HG03565 (cell line): ENCODE results near the gene ST6GALNAC6.
A peak's percentile ranks its signal among the peaks of the same experiment; 100 is the strongest.

Experiments
- ATAC-seq: cut with Tn5 transposase; IDR thresholded peaks from one replicate; pipeline ENCODE4 v1.9.1; 2021; ENCODE audit warnings: mild to moderate bottlenecking, moderate library complexity; ENCODE audit not compliant: unreplicated experiment

ST6GALNAC6 gene, protein sequence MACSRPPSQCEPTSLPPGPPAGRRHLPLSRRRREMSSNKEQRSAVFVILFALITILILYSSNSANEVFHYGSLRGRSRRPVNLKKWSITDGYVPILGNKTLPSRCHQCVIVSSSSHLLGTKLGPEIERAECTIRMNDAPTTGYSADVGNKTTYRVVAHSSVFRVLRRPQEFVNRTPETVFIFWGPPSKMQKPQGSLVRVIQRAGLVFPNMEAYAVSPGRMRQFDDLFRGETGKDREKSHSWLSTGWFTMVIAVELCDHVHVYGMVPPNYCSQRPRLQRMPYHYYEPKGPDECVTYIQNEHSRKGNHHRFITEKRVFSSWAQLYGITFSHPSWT

DNA sequence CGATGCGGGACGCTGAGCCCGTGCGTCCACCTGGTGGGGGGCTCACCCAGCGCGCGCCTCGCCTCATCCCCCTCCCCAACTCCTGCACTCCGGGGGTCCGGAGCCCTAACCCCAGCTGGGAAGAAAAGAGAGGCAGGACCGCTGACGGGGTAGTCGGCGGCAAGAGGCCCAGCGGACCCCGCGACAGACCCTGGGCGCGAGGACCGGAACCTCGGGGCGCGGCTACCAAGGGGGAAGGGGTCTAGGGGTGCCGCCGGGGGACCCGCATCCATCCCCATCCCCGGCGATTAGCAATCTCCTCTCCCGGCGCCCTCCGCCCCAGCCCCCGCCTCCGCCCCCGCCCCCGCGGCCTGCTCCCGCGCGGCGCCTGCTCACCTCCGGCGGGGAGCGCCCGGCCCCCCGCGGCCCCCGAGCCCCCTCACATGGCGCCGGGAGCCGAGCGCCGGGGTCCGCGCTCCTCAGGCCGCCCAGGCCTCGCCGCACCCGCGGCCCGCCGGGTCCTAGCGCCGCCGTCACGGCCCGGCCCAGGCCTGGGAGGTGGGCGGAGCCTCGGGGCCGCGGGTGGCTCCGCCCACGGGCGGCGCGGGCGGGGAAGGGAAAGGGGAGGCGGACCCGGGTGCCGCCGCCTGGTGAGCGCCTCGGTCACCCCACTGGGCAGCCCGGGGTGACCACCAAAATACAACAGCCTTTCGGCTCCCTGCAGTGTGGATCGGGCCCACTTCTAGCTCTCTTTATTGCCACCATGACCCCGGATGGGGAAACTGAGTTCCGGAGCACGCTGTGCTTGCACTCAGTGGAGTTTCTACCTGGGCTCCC is at the start of gene ST6GALNAC6:
TSS of gene ST6GALNAC6 (minus strand) at position 476 of the 816 bp plus-strand sequence. CDS start 1,622 bp downstream, outside the sequence.
- no peak for ATAC-seq

DNA sequence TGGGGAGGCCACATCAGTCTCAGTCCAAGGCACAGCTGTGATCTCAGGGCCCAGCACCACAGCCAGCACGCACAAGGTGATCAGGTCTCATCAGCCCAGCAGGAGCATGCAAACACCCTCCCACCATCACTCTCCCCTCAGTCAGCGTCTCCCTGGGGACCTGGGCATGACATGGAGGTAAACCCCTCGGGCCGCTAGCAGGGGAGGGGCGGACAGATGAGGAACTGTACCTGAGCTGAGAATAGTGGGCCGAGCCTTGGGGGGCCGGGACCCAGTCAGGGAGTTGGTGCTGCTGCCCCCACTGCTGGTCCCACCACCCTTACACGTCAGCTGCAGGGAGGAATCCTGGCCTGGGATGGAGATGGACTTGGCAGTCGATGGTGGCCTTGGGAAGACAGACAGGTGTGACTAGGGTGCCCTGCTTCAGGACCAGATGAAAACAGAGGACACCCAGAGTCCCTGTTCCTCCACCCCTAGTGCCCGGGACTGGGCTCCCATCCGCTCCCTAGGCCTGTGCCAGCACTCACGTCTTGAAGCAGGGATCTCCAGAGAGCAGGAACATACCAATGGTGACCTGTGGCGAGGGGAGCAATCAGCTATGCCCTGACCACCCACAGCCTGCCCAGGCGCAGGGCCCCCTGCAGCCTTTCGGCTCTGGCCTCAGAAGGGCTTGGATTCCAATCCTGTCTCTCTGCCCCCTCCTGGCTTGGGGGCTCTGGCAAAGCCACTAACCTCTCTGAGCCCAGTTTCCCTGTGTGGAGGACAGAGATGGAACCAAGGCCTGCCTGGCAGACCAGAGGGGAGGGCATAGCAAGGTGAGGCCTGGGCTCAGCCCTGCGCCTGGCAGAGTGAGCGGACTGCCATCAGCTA is 48.7 kb upstream of the ST6GALNAC6 start:
- ATAC-seq, result no peak

GRCh38 chr9:127946728-127947127 is 47.3 kb upstream of the ST6GALNAC6 start:
- ATAC-seq, result no peak

GRCh38 chr9:127945942-127946341 is 46.5 kb upstream of the ST6GALNAC6 start:
- ATAC-seq, result no peak

DNA sequence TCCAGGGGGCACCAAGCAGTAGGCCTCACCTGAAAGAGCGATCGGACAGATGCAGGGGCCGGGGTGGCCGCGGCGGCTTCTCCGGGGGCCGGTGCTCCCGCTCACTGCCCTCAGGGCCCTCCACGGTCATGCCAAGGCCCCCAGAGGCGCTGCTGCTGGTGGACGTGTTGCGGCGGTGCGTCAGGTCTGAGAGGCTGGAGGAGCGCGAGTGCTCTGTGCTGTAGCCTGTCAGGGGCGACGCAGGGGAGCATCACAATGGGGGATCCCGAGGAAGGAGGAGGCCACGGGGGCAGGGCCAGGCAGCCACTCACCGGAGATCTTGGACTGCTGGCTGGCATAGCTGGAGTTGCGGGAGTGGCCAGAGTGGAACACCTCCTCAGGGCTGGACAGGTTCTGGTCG is 45.9 kb upstream of the ST6GALNAC6 start:
- ATAC-seq, result no peak

GRCh38 chr9:127944586-127945218 is 45.3 kb upstream of the ST6GALNAC6 start:
- ATAC-seq, result no peak

DNA sequence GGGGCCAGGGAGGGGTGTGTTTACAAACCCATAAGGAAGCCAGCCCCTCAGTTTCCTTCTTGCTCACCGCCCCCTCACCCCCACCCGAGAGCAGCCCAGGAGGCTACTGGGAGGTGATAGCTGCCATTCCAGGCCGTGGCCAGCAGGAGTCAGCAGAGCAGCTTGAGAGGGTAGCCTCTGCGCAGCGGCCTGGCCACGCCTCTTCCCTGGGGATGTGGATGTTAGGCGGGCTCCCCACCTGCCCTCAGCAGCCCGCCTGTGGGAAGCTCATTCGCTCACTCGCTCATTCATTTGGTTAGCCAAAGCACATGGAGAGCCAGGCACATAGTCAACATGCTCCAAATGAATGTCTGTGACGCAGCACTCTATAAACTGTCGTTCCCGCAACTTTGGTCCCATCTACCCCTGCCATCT is 44.3 kb upstream of the ST6GALNAC6 start:
- peak; percentile 59 for ATAC-seq

DNA sequence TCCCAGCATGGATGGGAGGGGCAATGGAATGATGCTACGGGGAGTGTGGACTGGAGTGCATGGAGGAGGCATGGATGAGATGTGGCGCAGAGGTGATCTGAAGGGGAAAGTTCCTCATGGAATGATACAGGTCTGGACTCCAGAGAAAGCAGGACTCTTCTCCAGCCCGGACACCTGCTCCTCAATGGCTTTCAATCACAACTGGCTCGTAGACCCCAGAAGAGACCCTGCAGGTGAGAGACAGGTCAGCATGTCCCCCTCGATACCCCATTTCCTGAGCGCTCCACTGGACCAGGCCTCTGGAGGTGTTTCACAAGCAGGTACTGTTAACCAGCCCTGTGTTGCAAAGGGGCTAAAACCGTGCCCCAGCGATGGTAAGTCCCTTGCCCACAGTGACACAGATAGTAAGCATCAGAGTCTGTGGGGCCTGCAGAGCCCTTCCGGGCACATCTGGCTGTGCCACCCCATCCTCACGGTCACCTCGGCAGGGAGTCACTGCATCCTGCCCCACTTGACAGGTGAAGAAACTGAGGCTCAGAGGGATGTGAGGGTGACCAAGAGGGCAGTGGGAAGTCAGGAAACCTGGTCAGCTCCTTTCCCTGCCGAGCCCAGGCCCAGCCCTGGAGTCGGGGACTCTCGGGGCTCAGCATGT is 43.7 kb upstream of the ST6GALNAC6 start:
- ATAC-seq, result no peak

GRCh38 chr9:127942216-127943010 is 43.0 kb upstream of the ST6GALNAC6 start:
- no peak for ATAC-seq

DNA sequence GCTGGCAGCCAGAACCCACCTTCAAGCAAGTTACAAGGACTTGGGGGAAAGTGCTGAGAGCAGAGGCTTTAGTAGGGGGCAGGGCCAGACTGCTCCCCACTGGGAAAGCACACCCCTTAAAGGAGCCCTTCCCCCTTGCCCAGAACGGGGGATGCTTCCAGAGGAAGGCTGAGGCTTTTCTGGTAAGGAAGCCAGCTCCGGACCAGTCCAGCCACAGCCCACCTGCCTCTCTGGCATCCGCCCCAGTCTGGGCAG is 42.5 kb upstream of the ST6GALNAC6 start:
- ATAC-seq, result no peak

GRCh38 chr9:127941062-127941960 is 41.9 kb upstream of the ST6GALNAC6 start:
- no peak for ATAC-seq

DNA sequence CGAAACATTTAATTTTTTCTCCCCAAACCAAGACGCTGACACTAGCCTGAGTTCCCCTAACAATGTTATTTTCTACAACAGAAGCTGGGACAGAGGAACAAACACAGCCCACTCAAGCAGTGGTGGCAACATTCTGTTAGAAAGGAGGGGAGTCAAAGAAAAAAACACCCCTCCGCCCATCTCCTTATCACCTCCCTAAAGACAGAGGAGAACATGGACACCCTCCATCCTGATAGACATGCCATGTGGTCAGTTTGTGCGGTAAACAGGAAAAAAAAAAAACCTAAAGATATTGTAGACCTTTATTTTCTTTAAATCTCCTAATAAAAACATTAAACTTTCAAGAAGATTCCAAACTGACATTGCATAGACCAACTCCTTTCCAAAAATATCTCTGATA is 41.2 kb upstream of the ST6GALNAC6 start:
- ATAC-seq, result no peak

- no peak for ATAC-seq
These were observed 38.9 kb upstream of the ST6GALNAC6 start for GRCh38 chr9:127938298-127938690.

DNA sequence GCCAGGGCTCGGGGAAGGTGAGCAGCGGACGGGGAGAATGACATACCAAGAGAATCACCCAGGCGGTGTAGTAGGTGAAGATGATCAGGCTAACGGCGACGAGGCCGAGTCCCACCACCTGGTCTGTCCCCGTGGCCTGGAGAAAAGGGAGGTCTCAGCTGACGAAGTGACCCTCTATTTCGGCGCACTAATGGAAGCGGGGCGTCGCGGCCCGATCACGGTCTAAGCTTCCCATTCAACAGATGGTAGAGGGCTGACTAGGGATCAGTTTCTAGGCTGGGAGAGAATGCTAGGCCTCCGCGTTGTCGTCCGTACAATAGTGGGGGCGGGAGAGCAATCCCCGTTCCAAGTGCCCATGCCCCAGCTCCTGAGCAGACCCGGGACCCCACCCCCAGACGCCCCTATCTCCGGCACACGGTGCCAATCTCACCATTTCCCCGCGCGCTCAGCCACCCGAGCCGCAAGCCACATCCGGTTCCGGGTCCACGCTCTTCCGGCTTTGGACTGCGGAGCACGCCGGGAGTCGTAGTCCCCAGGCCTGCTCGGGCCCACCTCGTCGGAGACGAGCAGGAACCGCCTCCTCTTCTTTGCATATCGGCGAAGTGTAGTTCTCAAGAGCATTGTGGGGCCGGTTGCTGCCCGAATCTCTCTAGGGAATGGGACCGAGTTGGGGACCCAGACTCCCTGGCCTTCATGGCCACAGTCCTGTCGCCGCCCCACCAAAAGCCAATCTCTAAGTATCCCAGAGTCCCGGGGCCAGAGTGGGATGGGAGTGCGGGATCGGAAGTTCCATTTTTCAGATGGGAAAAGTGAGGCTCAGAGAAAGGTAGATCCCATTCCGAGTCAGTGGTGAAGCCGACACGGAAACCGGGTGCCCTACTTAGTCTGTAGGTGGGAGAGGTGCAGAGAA is 38.2 kb upstream of the ST6GALNAC6 start, which contains the start of gene DPM2:
TSS of gene DPM2 (minus strand) at position 467 of the 910 bp plus-strand sequence. CDS start at position 433, 34 bp downstream.
- ATAC-seq, result peak; percentile 75

- no peak for ATAC-seq
These were observed 37.6 kb upstream of the ST6GALNAC6 start for GRCh38 chr9:127937056-127937387.

DNA sequence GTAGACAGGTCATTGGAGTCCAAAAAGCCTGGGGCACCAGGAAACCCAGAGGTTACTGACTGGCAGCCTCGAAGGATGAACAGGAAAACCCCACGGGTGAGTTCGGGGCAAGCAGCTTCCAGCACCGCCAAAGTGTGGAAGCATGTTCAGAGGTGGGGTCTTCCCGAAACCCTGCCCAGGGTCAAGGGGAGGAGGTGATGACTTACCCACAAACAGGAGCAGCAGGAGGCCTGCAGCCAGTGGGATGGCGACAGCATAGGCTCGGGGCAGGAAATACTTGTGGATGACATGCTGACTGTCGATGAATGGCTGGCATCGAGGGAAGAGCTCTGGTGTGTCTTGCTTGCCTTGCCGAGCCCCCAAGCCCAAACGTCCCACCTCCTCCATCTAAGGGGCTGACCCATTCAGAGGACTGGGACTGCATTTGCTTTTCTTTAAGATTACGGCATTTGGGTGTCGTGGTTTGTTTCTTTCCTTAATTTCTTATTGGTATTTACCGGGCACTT is 37.0 kb upstream of the ST6GALNAC6 start:
- no peak for ATAC-seq

- ATAC-seq, result no peak
These were observed 36.4 kb upstream of the ST6GALNAC6 start for GRCh38 chr9:127935765-127936221.
